ENCODE results near the gene SRP72. TPM values are rescaled to one million over a fixed set of nuclear protein-coding genes. Genes with fewer than 3 reads are reported as not detected.
"Not testable (repeated sequence)": the region's sequence is repeated elsewhere in the genome, so short reads cannot be mapped to it uniquely, and the experiment has no call there.

SRP72 gene
- total RNA-seq, 2 experiments from 2014 or later: 181 to 204 TPM

GRCh38 chr4:56435140-56435926 lies 32.1 kb upstream of the SRP72 start, which contains the start of gene PPAT:
Gene PPAT, minus strand, starts transcription at chr4:56435615. Its CDS starts 138 bp downstream, at chr4:56435477.
- intact Hi-C loops (cut with DNase I, micrococcal nuclease): loop anchor here (1.0 to 10.0 kb wide), 10 partner anchors 48 to 583 kb away; partner anchors contain the start of genes AASDH (in 2 of the 2), REST (in 2 of the 2), CEP135 (in 1 of the 2) and EXOC1 (in 1 of the 2)
- DNase-seq (peak; percentile 99), ATAC-seq (peak; percentile 78)
- Mint-ChIP-seq H3K4me3 (peak within 1 kb of the TSS; percentile 88), H3K27me3 (no peaks in the 10 kb centered on the region), H3K36me3 (ENCODE audit: low read depth) (peaks cover 31% of the 10 kb centered on the region), H3K9me3 (ENCODE audit: low read depth) (no peaks in the 10 kb centered on the region), H3K27ac (peak within 1 kb of the TSS; percentile 97), H3K4me1 (peaks cover 50% of the 10 kb centered on the region)
- POLR2A ChIA-PET: interaction anchor here (0.5 to 2.6 kb wide), 11 partner anchors 10 to 546 kb away, joined by 4 to 51 read pairs (median 6); partner anchors contain the start of genes AASDH, CEP135, NOA1 and POLR2B
- CTCF ChIA-PET: interaction anchor here (0.6 to 3.1 kb wide), 18 partner anchors 9 to 543 kb away, joined by 3 to 29 read pairs (median 4); partner anchors contain the start of genes AASDH, CEP135, NOA1 and POLR2B

DNA sequence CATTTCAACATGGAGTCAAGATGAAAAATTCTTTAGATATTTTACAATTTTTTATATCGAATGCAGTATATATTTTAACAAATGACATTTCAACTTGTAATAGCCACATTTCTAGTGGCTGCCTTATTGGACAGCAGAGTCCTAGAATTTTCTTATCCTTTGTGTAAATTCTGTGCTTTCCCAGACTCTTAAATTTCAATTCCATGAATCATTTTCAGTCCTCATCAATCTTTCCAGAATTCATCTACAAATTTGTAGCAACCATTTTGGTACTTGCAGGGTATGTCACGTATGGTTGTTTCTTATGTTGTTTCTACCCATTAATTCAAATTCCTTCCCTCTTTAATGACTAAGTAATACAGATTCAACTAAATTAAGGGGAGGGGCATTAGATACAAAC lies 28.7 kb upstream of the SRP72 start:
- H3K4me1 Mint-ChIP-seq: peaks cover 45% of the 10 kb centered on the region
- H3K4me3 Mint-ChIP-seq: peak overlapping the region; percentile 41
- H3K9me3 Mint-ChIP-seq (ENCODE audit: low read depth): no peaks in the 10 kb centered on the region
- no peaks in the 10 kb centered on the region for H3K27me3 Mint-ChIP-seq
- ChIA-PET POLR2A (interaction anchor here (0.7 kb wide), 1 partner anchor 30 kb away, joined by 7 read pairs; no protein-coding TSS in a partner anchor), CTCF (interaction anchor here (0.7 to 1.5 kb wide), 2 partner anchors 13 to 29 kb away, joined by 3 read pairs; no protein-coding TSS in a partner anchor)
- intact Hi-C loops (cut with DNase I, micrococcal nuclease): loop anchor here (5.0 to 10.0 kb wide), 2 partner anchors 214 to 216 kb away; no protein-coding TSS in a partner anchor
- peaks cover 51% of the 10 kb centered on the region for H3K36me3 Mint-ChIP-seq (ENCODE audit: low read depth)
- ATAC-seq (no peak), DNase-seq (no peak)
- no peak overlapping the region for H3K27ac Mint-ChIP-seq

DNA sequence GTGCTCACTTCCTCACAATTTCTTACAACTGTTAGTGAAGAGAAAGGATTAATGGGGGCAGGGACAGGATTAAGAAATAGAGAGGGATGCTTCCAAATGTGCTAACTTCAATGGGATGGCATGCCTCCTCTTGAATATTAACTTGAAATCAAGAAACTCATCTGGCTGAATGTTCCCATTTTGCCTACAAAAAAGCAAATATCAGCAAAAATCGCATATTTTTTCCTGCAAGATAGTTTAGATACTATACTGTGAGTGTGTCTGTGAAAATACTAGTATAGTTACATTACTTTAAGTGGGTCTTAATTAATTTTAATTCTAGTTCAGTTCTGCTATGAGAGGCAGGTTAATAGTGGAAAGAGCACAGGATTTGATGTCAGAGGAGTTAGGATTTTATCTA lies 26.4 kb upstream of the SRP72 start:
- intact Hi-C loops (cut with DNase I, micrococcal nuclease): no loop called here
- Mint-ChIP-seq H3K4me1 (peaks cover 50% of the 10 kb centered on the region), H3K9me3 (ENCODE audit: low read depth) (no peaks in the 10 kb centered on the region), H3K36me3 (ENCODE audit: low read depth) (peaks cover 66% of the 10 kb centered on the region), H3K27ac (no peak overlapping the region), H3K27me3 (no peaks in the 10 kb centered on the region), H3K4me3 (no peak overlapping the region)
- ChIA-PET POLR2A (interaction anchor here (0.8 kb wide), 1 partner anchor 25 kb away, joined by 3 read pairs; no protein-coding TSS in a partner anchor), CTCF (interaction anchor here (1.0 kb wide), 1 partner anchor 13 kb away, joined by 4 read pairs; no protein-coding TSS in a partner anchor)
- no peak for DNase-seq
- no peak for ATAC-seq

- intact Hi-C loops (cut with DNase I, micrococcal nuclease): loop anchor here in 1 of 2 experiments (5.0 kb wide), 1 partner anchor 38 kb away; no protein-coding TSS in a partner anchor
- no peak overlapping the region for H3K27ac Mint-ChIP-seq
- no peaks in the 10 kb centered on the region for H3K27me3 Mint-ChIP-seq
- POLR2A ChIA-PET: no interaction called here
- peaks cover 47% of the 10 kb centered on the region for H3K4me1 Mint-ChIP-seq
- H3K4me3 Mint-ChIP-seq: no peak overlapping the region
- DNase-seq: no peak
- no peaks in the 10 kb centered on the region for H3K9me3 Mint-ChIP-seq (ENCODE audit: low read depth)
- CTCF ChIA-PET: interaction anchor here (0.5 to 2.5 kb wide), 5 partner anchors 13 to 540 kb away, joined by 3 to 10 read pairs (median 3); no protein-coding TSS in a partner anchor
- ATAC-seq: no peak
- peaks cover 75% of the 10 kb centered on the region for H3K36me3 Mint-ChIP-seq (ENCODE audit: low read depth)
Measured at GRCh38 chr4:56444719-56445118, 22.7 kb upstream of the SRP72 start.

- no peak overlapping the region for H3K4me3 Mint-ChIP-seq
- H3K36me3 Mint-ChIP-seq (ENCODE audit: low read depth): peaks cover 75% of the 10 kb centered on the region
- H3K27me3 Mint-ChIP-seq: no peaks in the 10 kb centered on the region
- intact Hi-C loops (cut with DNase I, micrococcal nuclease): loop anchor here in 1 of 2 experiments (5.0 kb wide), 1 partner anchor 37 kb away; no protein-coding TSS in a partner anchor
- no peak overlapping the region for H3K27ac Mint-ChIP-seq
- ChIA-PET CTCF (interaction anchor here (0.7 kb wide), 1 partner anchor 40 kb away, joined by 3 read pairs; no protein-coding TSS in a partner anchor), POLR2A (interaction anchor here (0.5 to 0.7 kb wide), 2 partner anchors 12 to 568 kb away, joined by 3 to 4 read pairs; no protein-coding TSS in a partner anchor)
- ATAC-seq: no peak
- H3K9me3 Mint-ChIP-seq (ENCODE audit: low read depth): no peaks in the 10 kb centered on the region
- peaks cover 37% of the 10 kb centered on the region for H3K4me1 Mint-ChIP-seq
- DNase-seq: no peak
Measured at GRCh38 chr4:56445699-56446098, 21.7 kb upstream of the SRP72 start.

DNA sequence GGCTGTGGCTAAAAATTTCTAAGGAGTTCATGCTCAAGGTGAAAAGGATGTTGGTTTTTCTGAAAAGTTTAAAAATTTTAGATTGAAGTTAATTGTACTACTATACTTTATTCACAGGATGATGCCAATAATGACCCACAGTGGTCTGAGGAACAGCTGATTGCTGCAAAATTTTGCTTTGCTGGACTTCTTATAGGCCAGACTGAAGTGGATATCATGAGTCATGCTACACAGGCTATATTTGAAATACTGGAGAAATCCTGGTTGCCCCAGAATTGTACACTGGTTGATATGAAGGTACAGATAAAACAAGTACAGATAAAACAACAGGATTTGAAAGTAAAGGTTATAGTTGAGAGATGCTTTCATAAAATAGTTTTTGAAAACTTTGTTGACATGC lies 19.1 kb upstream of the SRP72 start:
- no peak for ATAC-seq
- DNase-seq: no peak
- POLR2A ChIA-PET: no interaction called here
- no peak overlapping the region for H3K4me3 Mint-ChIP-seq
- H3K27me3 Mint-ChIP-seq: no peaks in the 10 kb centered on the region
- CTCF ChIA-PET: interaction anchor here (0.6 to 2.2 kb wide), 3 partner anchors 12 to 41 kb away, joined by 3 to 5 read pairs (median 3); partner anchors contain the start of gene PAICS
- intact Hi-C loops (cut with DNase I, micrococcal nuclease): loop anchor here in 1 of 2 experiments (5.0 kb wide), 1 partner anchor 34 kb away; no protein-coding TSS in a partner anchor
- no peaks in the 10 kb centered on the region for H3K9me3 Mint-ChIP-seq (ENCODE audit: low read depth)
- peaks cover 78% of the 10 kb centered on the region for H3K36me3 Mint-ChIP-seq (ENCODE audit: low read depth)
- peaks cover 25% of the 10 kb centered on the region for H3K4me1 Mint-ChIP-seq
- peak overlapping the region; percentile 24 for H3K27ac Mint-ChIP-seq

DNA sequence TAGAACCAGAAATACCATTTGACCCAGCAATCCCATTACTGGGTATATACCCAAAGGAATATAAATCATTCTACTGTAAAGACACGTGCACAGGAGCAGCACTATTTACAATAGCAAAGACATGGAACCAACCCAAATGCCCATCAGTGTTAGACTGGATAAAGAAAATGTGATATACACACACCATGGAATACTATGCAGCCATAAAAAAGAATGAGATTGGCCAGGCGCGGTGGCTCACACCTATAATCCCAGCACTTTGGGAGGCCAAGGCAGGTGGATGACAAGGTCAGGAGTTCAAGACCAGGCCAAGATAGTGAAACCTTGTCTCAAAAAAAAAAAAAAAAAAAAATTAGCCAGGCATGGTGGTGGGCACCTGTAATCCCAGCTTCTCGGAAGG lies 17.9 kb upstream of the SRP72 start:
- ATAC-seq; DNase-seq; H3K27ac Mint-ChIP-seq; POLR2A ChIA-PET; H3K9me3 Mint-ChIP-seq (ENCODE audit: low read depth); H3K4me3 Mint-ChIP-seq; H3K27me3 Mint-ChIP-seq: not testable (repeated sequence)
- H3K36me3 Mint-ChIP-seq (ENCODE audit: low read depth): peaks cover 79% of the 10 kb centered on the region
- CTCF ChIA-PET: interaction anchor here (1.7 to 2.2 kb wide), 2 partner anchors 11 to 13 kb away, joined by 3 to 5 read pairs; partner anchors contain the start of gene PAICS
- intact Hi-C loops (cut with DNase I, micrococcal nuclease): loop anchor here in 1 of 2 experiments (5.0 kb wide), 1 partner anchor 33 kb away; no protein-coding TSS in a partner anchor
- peaks cover 20% of the 10 kb centered on the region for H3K4me1 Mint-ChIP-seq

DNA sequence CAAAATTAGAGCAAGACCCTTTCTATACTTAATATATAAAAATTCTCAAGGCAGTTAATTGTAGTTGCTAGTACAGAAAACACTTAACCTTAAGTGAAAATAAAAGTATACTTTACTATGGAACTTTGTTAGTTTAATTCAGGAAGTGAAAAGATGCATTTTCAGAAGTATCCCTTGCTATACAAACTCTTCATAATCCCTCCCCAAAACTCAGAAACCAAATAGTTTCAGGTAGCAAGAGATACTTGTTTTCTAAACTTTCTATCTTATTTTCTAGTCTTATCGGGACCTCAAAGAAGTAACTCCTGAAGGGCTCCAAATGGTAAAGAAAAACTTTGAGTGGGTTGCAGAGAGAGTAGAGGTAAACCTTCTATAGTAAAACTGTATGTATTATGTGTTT lies 17.1 kb upstream of the SRP72 start:
- POLR2A ChIA-PET: no interaction called here
- ATAC-seq: no peak

DNA sequence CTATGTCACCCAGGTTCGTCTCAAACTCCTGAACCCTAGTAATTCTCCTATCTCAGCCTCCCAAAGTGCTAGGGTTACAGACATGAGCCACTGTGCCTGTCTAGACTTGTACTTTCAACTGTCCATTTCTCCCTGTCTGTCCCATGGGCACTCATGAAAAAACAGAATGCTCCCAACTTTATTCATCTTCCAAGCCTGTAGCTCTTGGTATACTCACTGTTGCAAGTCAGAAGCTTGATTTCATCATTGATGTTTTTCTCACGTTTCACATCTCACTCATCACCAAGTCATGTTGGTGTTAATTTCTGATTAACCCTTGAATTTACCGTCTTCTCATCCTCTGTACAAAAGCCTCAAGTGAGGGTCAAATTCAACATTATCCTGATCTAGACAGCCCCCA lies 7.3 kb upstream of the SRP72 start:
- ATAC-seq: no peak
- H3K27ac Mint-ChIP-seq: peak overlapping the region; percentile 93
- ChIA-PET CTCF (interaction anchor here (1.7 to 2.3 kb wide), 2 partner anchors 23 to 24 kb away, joined by 4 to 11 read pairs; partner anchors contain the start of genes PAICS and PPAT), POLR2A (no interaction called here)
- no peaks in the 10 kb centered on the region for H3K27me3 Mint-ChIP-seq
- H3K9me3 Mint-ChIP-seq (ENCODE audit: low read depth): no peaks in the 10 kb centered on the region
- H3K36me3 Mint-ChIP-seq (ENCODE audit: low read depth): peaks cover 74% of the 10 kb centered on the region
- H3K4me3 Mint-ChIP-seq: no peak overlapping the region
- intact Hi-C loops (cut with DNase I, micrococcal nuclease): no loop called here
- no peak for DNase-seq
- peaks cover 37% of the 10 kb centered on the region for H3K4me1 Mint-ChIP-seq

More for the DNA sequence above, 17.1 kb upstream of the SRP72 start:
- intact Hi-C loops (cut with DNase I, micrococcal nuclease): loop anchor here in 1 of 2 experiments (2.0 kb wide), 1 partner anchor 14 kb away; the partner anchor contains the start of gene PAICS
- no peaks in the 10 kb centered on the region for H3K9me3 Mint-ChIP-seq (ENCODE audit: low read depth)
- no peak overlapping the region for H3K4me3 Mint-ChIP-seq
- DNase-seq: no peak
- CTCF ChIA-PET: interaction anchor here (0.7 kb wide), 1 partner anchor 582 kb away, joined by 3 read pairs; no protein-coding TSS in a partner anchor
- no peaks in the 10 kb centered on the region for H3K27me3 Mint-ChIP-seq
- no peak overlapping the region for H3K27ac Mint-ChIP-seq
- peaks cover 14% of the 10 kb centered on the region for H3K4me1 Mint-ChIP-seq
- H3K36me3 Mint-ChIP-seq (ENCODE audit: low read depth): peaks cover 81% of the 10 kb centered on the region

- Mint-ChIP-seq H3K27me3 (no peaks in the 10 kb centered on the region), H3K4me3 (no peak overlapping the region), H3K27ac (peak overlapping the region; percentile 44), H3K36me3 (ENCODE audit: low read depth) (peaks cover 67% of the 10 kb centered on the region), H3K9me3 (ENCODE audit: low read depth) (no peaks in the 10 kb centered on the region), H3K4me1 (peaks cover 46% of the 10 kb centered on the region)
- CTCF ChIA-PET: no interaction called here
- POLR2A ChIA-PET: interaction anchor here (0.6 kb wide), 1 partner anchor 22 kb away, joined by 3 read pairs; no protein-coding TSS in a partner anchor
- no peak for DNase-seq
- ATAC-seq: no peak
- intact Hi-C loops (cut with DNase I, micrococcal nuclease): no loop called here
Measured at GRCh38 chr4:56462157-56462556, 5.3 kb upstream of the SRP72 start.

DNA sequence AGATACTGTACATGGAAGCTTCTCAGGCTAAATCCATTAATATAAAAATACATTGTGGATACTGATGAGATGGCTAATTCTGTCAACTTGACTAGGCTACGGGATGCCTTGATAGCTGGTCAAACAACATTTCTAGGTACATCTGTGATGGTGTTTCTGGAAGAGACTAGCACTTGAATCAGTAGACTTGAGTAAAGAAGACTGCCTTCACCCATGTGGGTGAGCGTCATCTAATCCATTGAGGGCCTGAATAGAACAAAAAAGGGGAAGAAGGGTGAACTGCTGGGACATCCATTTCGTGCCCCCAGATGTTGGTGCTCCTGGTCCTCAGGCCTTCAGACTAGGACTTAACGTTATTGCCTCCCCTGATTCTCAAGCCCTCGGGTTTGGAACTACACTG lies 3.7 kb upstream of the SRP72 start:
- POLR2A ChIA-PET: interaction anchor here (1.1 kb wide), 1 partner anchor 12 kb away, joined by 3 read pairs; no protein-coding TSS in a partner anchor

More for the DNA sequence above, 3.7 kb upstream of the SRP72 start:
- intact Hi-C loops (cut with DNase I, micrococcal nuclease): no loop called here
- H3K4me1 Mint-ChIP-seq: peaks cover 50% of the 10 kb centered on the region
- no peaks in the 10 kb centered on the region for H3K27me3 Mint-ChIP-seq
- DNase-seq: no peak
- peaks cover 62% of the 10 kb centered on the region for H3K36me3 Mint-ChIP-seq (ENCODE audit: low read depth)
- no peak overlapping the region for H3K27ac Mint-ChIP-seq
- no peak overlapping the region for H3K4me3 Mint-ChIP-seq
- ATAC-seq: no peak
- H3K9me3 Mint-ChIP-seq (ENCODE audit: low read depth): no peaks in the 10 kb centered on the region
- CTCF ChIA-PET: no interaction called here
